CD4-positive, alpha-beta T cell (primary cell): ENCODE results near the gene SLC4A2. TPM values are rescaled to one million over a fixed set of nuclear protein-coding genes. Genes with fewer than 3 reads are reported as not detected.
"Not testable (repeated sequence)": the region's sequence is repeated elsewhere in the genome, so short reads cannot be mapped to it uniquely, and the experiment has no call there.

Source experiments
- ATAC-seq: fragments of 200-7000 bp; cut with Tn5 transposase; one replicate; pipeline ENCODE4 v1.10.0; 2022; ENCODE audit warnings: mild to moderate bottlenecking; ENCODE audit not compliant: poor library complexity
- CTCF ChIA-PET: fragments of 350-600 bp; sonication (Branson Sonifier 250); formaldehyde crosslinking; loops from one replicate; lab custom pipeline; 2021; ENCODE audit warnings: antibody characterized with exemption, inconsistent platforms; lab: Charles Lee
- POLR2A ChIA-PET: fragments of 350-600 bp; sonication (Branson Sonifier 250); formaldehyde crosslinking; loops from one replicate; lab custom pipeline; 2021; ENCODE audit warnings: antibody characterized with exemption, inconsistent platforms; lab: Charles Lee
- DNase-seq, 14 experiments: peaks; one replicate each; pipeline ENCODE4 v3.0.0-alpha.2; 2013 to 2020; ENCODE audit warnings: mixed read lengths in 2 of 14
- H3K27ac ChIP-seq, 2 donors: one replicate each; pipeline versions ENCODE4 v1.5.1 to v1.7.0; 2013; ENCODE audit warnings: low read length in 2 of 2, low read depth in 1 of 2, mild to moderate bottlenecking in 1 of 2
- H3K27me3 ChIP-seq, 2 experiments: 1 replicate in 1 of 2; 2 replicates in 1 of 2; pipeline versions ENCODE4 v1.6.1 to v1.7.0; 2013; ENCODE audit warnings: low read length in 2 of 2, control low read depth in 1 of 2, mild to moderate bottlenecking in 1 of 2, moderate library complexity in 1 of 2; ENCODE audit not compliant: insufficient read depth in 2 of 2, control insufficient read depth in 1 of 2
- H3K36me3 ChIP-seq: one replicate; pipeline ENCODE4 v1.6.1; 2013; ENCODE audit warnings: low read length, control low read depth; ENCODE audit not compliant: insufficient read depth
- H3K4me1 ChIP-seq: one replicate; pipeline ENCODE4 v1.6.1; 2013; ENCODE audit warnings: low read length, control low read depth; ENCODE audit not compliant: insufficient read depth
- H3K4me3 ChIP-seq: one replicate; pipeline ENCODE4 v1.5.1; 2013; ENCODE audit warnings: mild to moderate bottlenecking, low read length, moderate library complexity
- H3K9me3 ChIP-seq, 2 experiments: 1 replicate in 1 of 2; 2 replicates in 1 of 2; pipeline versions ENCODE4 v1.6.1 to v1.7.0; 2013; ENCODE audit warnings: low read length in 2 of 2, mild to moderate bottlenecking in 2 of 2, control low read depth in 1 of 2, moderate library complexity in 1 of 2; ENCODE audit not compliant: control insufficient read depth in 1 of 2, insufficient read depth in 1 of 2
- H3K27ac Mint-ChIP-seq: one replicate; pipeline ENCODE4 v1.8.0; 2020; ENCODE audit warnings: mixed read lengths
- H3K27me3 Mint-ChIP-seq: one replicate; pipeline ENCODE4 v1.8.0; 2021; ENCODE audit warnings: mixed read lengths
- H3K36me3 Mint-ChIP-seq: one replicate; pipeline ENCODE4 v1.8.0; 2021; ENCODE audit warnings: low read depth, mixed read lengths
- H3K4me1 Mint-ChIP-seq: one replicate; pipeline ENCODE4 v1.8.0; 2021; ENCODE audit warnings: low read depth, mixed read lengths
- H3K4me3 Mint-ChIP-seq: one replicate; pipeline ENCODE4 v1.8.0; 2020; ENCODE audit warnings: mild to moderate bottlenecking, mixed read lengths
- H3K9me3 Mint-ChIP-seq: one replicate; pipeline ENCODE4 v1.8.0; 2020; ENCODE audit warnings: mixed read lengths
- intact Hi-C, 2 experiments: fragments of 100-400 bp; cut with DNase I in 1 of 2; cut with micrococcal nuclease in 1 of 2; formaldehyde crosslinking; loops; one replicate each; pipeline versions ENCODE4 v1.15.1 to v1.9.0; 2023 to 2025; cut with DNase I, micrococcal nuclease
- total RNA-seq, 174 experiments: library from RNA in 2 of 174; stranded (reverse) in 2 of 174; gene quantifications; one replicate each; pipeline ENCODE4 v1.2.3 and lab custom pipeline; 2021 to 2026
- TF ChIP-seq, protein P1 (sequence below): fragments of 200-600 bp; IDR thresholded peaks from one replicate; pipeline ENCODE4 v1.8.0; 2022; ENCODE audit warnings: antibody characterized with exemption, mild to moderate bottlenecking

The SLC4A2 gene
- total RNA-seq, 2 experiments from 2014 or later = 27.1 to 31.4 TPM

DNA sequence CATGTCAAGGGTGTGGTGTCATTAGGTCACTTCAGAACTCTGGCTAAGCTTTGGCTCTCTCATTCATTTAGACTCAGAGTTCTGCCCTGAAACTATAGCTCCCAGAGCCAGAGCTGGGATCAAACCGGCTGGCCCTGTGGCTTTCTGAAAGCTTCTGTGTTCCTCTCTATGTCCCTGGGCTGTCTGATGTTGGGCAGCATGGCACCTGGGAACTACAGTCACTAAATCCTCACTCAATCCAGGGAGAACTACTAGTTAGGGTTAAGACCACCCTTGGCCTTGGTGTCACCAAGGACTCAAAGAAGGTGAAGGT lies 48.3 kb upstream of the SLC4A2 start:
- H3K4me1 Mint-ChIP-seq = peaks cover 81% of the 10 kb centered on the region
- Histone ChIP-seq H3K27ac (peak overlapping the region; percentile 37 to 84), H3K9me3 (peaks cover 0 to 6% of the 10 kb centered on the region in 2 experiments), H3K36me3 (no peaks in the 10 kb centered on the region), H3K4me3 (peak overlapping the region; percentile 28), H3K27me3 (no peaks in the 10 kb centered on the region), H3K4me1 (peaks cover 98% of the 10 kb centered on the region)
- TF ChIP-seq, protein P1, sequence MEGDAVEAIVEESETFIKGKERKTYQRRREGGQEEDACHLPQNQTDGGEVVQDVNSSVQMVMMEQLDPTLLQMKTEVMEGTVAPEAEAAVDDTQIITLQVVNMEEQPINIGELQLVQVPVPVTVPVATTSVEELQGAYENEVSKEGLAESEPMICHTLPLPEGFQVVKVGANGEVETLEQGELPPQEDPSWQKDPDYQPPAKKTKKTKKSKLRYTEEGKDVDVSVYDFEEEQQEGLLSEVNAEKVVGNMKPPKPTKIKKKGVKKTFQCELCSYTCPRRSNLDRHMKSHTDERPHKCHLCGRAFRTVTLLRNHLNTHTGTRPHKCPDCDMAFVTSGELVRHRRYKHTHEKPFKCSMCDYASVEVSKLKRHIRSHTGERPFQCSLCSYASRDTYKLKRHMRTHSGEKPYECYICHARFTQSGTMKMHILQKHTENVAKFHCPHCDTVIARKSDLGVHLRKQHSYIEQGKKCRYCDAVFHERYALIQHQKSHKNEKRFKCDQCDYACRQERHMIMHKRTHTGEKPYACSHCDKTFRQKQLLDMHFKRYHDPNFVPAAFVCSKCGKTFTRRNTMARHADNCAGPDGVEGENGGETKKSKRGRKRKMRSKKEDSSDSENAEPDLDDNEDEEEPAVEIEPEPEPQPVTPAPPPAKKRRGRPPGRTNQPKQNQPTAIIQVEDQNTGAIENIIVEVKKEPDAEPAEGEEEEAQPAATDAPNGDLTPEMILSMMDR = no peak
- DNase-seq (no peak), ATAC-seq (no peak)
- H3K27ac Mint-ChIP-seq = peak overlapping the region; percentile 97
- peak overlapping the region; percentile 83 for H3K4me3 Mint-ChIP-seq
- intact Hi-C loops = loop anchor here (2.0 to 10.0 kb wide), 4 partner anchors 34 to 924 kb away; partner anchors contain the start of gene KCNH2 (in 1 of the 2)
- H3K36me3 Mint-ChIP-seq = peaks cover 8% of the 10 kb centered on the region
- ChIA-PET CTCF (interaction anchor here (1.3 to 2.2 kb wide), 5 partner anchors 17 to 113 kb away, joined by 4 to 9 read pairs (median 6); partner anchors contain the start of genes ABCB8 and TMUB1), POLR2A (interaction anchor here (0.8 to 8.5 kb wide), 7 partner anchors 7 to 100 kb away, joined by 3 to 77 read pairs (median 7); partner anchors contain the start of gene ABCB8)
- H3K9me3 Mint-ChIP-seq = no peaks in the 10 kb centered on the region
- H3K27me3 Mint-ChIP-seq = no peaks in the 10 kb centered on the region

DNA sequence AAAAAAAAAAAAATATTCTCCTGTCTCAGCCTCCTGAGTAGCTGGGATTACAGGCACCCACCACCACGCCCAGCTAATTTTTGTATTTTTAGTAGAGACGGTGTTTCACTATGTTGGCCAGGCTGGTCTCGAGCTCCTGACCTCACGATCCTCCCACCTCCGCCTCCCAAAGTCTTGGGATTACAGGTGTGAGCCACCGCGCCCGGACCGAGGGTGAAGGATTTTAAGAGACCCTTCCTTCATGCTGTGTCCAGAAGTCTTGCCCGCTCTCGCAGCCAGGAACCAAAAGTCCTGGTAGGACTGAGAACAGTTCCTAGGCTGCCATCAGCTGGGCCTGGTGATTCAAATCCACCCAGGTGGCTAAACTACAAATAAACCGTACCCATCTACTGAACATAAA lies 47.8 kb upstream of the SLC4A2 start:
- DNase-seq, ATAC-seq, H3K9me3 ChIP-seq, H3K36me3 ChIP-seq, H3K27me3 Mint-ChIP-seq, H3K36me3 Mint-ChIP-seq, H3K9me3 Mint-ChIP-seq, H3K27me3 ChIP-seq, H3K4me3 ChIP-seq: not testable (repeated sequence)
- Mint-ChIP-seq H3K4me3 (peak overlapping the region; percentile 73), H3K4me1 (peaks cover 84% of the 10 kb centered on the region), H3K27ac (peak overlapping the region; percentile 97)
- intact Hi-C loops = loop anchor here (2.0 to 10.0 kb wide), 4 partner anchors 34 to 923 kb away; partner anchors contain the start of gene KCNH2 (in 1 of the 2)
- CTCF ChIA-PET = interaction anchor here (2.1 to 2.2 kb wide), 2 partner anchors 26 to 72 kb away, joined by 6 to 7 read pairs; partner anchors contain the start of gene TMUB1
- Histone ChIP-seq H3K4me1 (peaks cover 99% of the 10 kb centered on the region), H3K27ac (peak overlapping the region; percentile 57 to 97)
- POLR2A ChIA-PET = interaction anchor here (0.8 to 8.5 kb wide), 5 partner anchors 7 to 99 kb away, joined by 3 to 77 read pairs (median 8); partner anchors contain the start of gene ABCB8

DNA sequence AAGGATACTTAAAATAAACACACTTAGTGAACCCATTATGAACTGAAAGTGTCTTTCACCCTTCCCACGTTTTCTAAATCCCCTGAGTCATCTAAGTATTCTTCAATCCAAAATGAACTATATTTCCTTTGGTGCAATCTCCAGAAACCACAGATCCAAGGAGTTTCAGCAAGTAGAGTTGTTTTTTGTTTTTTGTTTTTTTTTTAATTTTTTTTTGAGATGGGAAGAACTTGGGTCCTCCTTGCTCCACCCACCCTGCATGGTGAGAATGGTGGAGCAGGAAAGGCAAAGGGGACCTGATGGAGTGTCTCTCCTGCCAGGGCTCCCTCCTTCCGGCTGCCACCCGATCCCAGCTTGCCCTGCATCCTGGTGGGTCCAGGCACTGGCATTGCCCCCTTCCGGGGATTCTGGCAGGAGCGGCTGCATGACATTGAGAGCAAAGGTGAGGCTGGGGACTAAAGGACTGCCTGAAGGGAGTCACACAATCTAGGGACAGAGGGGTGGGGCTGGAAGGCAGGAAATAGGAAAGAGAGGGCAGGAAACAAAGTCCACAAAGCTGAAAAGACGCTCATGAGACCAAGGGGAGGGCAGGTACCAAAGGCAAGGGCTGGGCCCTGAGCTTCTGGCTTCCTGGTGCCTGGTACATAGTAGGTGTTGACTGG lies 47.2 kb upstream of the SLC4A2 start:
- no peaks in the 10 kb centered on the region for H3K27me3 Mint-ChIP-seq

More for the DNA sequence above, 47.2 kb upstream of the SLC4A2 start:
- Mint-ChIP-seq H3K27ac (peak overlapping the region; percentile 97), H3K9me3 (no peaks in the 10 kb centered on the region), H3K36me3 (peaks cover 8% of the 10 kb centered on the region), H3K4me1 (peaks cover 88% of the 10 kb centered on the region), H3K4me3 (peak overlapping the region; percentile 86)
- Histone ChIP-seq H3K27ac (peak overlapping the region; percentile 86 to 97), H3K4me1 (peaks cover 99% of the 10 kb centered on the region), H3K4me3 (no peak overlapping the region), H3K9me3 (peaks cover 0 to 6% of the 10 kb centered on the region in 2 experiments), H3K27me3 (no peaks in the 10 kb centered on the region), H3K36me3 (no peaks in the 10 kb centered on the region)
- DNase-seq = no peak
- CTCF ChIA-PET = interaction anchor here (2.1 to 2.6 kb wide), 2 partner anchors 16 to 71 kb away, joined by 6 to 10 read pairs; partner anchors contain the start of genes ABCB8 and TMUB1
- intact Hi-C loops = loop anchor here (5.0 to 10.0 kb wide), 3 partner anchors 35 to 923 kb away; partner anchors contain the start of gene KCNH2 (in 1 of the 2)
- POLR2A ChIA-PET = interaction anchor here (1.4 to 8.5 kb wide), 4 partner anchors 7 to 329 kb away, joined by 3 to 77 read pairs (median 9); partner anchors contain the start of genes ABCB8, CDK5 and NUB1
- ATAC-seq = no peak
- TF ChIP-seq, protein P1 = no peak
